Loucy (cell line): ENCODE measurements around the gene ADAMTS5.

Experiments used
- EZH2phosphoT487 ChIP-seq: fragments of 200-600 bp; IDR thresholded peaks from 2 replicates; pipeline ENCODE4 v1.6.1; 2018; ENCODE audit warnings: antibody characterized with exemption, mild to moderate bottlenecking, moderate library complexity, borderline replicate concordance
- TF ChIP-seq, protein P1 (sequence below): fragments of 200-600 bp; sonication (generic); conservative IDR thresholded peaks from 2 replicates; pipeline ENCODE4 v1.5.1; 2014; ENCODE audit warnings: mild to moderate bottlenecking, antibody characterized with exemption, low read length

- TF ChIP-seq, protein P1, sequence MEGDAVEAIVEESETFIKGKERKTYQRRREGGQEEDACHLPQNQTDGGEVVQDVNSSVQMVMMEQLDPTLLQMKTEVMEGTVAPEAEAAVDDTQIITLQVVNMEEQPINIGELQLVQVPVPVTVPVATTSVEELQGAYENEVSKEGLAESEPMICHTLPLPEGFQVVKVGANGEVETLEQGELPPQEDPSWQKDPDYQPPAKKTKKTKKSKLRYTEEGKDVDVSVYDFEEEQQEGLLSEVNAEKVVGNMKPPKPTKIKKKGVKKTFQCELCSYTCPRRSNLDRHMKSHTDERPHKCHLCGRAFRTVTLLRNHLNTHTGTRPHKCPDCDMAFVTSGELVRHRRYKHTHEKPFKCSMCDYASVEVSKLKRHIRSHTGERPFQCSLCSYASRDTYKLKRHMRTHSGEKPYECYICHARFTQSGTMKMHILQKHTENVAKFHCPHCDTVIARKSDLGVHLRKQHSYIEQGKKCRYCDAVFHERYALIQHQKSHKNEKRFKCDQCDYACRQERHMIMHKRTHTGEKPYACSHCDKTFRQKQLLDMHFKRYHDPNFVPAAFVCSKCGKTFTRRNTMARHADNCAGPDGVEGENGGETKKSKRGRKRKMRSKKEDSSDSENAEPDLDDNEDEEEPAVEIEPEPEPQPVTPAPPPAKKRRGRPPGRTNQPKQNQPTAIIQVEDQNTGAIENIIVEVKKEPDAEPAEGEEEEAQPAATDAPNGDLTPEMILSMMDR: no peak
- TF ChIP-seq EZH2phosphoT487: no peak
Measured at GRCh38 chr21:26933448-26933847, 33.4 kb downstream of the ADAMTS5 start.
